Thoracic aorta (tissue), 2 donors: ENCODE results near the gene NAALADL1. TPM values are rescaled to one million over a fixed set of nuclear protein-coding genes. Genes with fewer than 3 reads are reported as not detected.

Experiments
- ATAC-seq: fragments of 150-250 bp; one replicate; pipeline ENCODE4 v1.8.0; 2017; ENCODE audit warnings: low read depth; ENCODE audit not compliant: insufficient number of reproducible peaks, low FRiP score
- DNase-seq: peaks from one replicate; pipeline ENCODE4 v3.0.0-alpha.2; 2020; ENCODE audit warnings: low spot score
- H3K27ac ChIP-seq, 2 donors: fragments of 200-600 bp; sonication (generic); 1 replicate in 1 of 2; 2 replicates in 1 of 2; pipeline ENCODE4 v1.5.1; 2016; ENCODE audit warnings: mild to moderate bottlenecking in 2 of 2, moderate library complexity in 2 of 2
- H3K27me3 ChIP-seq: fragments of 200-600 bp; sonication (generic); replicated peaks from 2 replicates; pipeline ENCODE4 v1.6.0; 2016; ENCODE audit warnings: mild to moderate bottlenecking; ENCODE audit not compliant: insufficient read depth
- H3K36me3 ChIP-seq: fragments of 200-600 bp; sonication (generic); one replicate; pipeline ENCODE4 v1.5.1; 2016
- H3K4me1 ChIP-seq, 2 donors: fragments of 200-600 bp; sonication (generic); 1 replicate in 1 of 2; 2 replicates in 1 of 2; pipeline versions ENCODE4 v1.5.1 to v1.6.0; 2016; ENCODE audit warnings: low read depth in 2 of 2, mild to moderate bottlenecking in 1 of 2; ENCODE audit not compliant: control insufficient read depth in 1 of 2
- H3K4me3 ChIP-seq: fragments of 200-600 bp; sonication (generic); 2 replicates; pipeline ENCODE4 v1.5.1; 2016; ENCODE audit warnings: mild to moderate bottlenecking
- H3K9me3 ChIP-seq: fragments of 200-600 bp; sonication (generic); 2 replicates; pipeline ENCODE4 v1.5.1; 2016
- CTCF ChIP-seq: fragments of 200-600 bp; sonication (generic); IDR thresholded peaks from one replicate; pipeline ENCODE4 v1.5.1; 2019; ENCODE audit warnings: antibody characterized with exemption
- total RNA-seq, 2 donors: library from RNA; depleted of rRNA; stranded (reverse); fragments of >200 nt; gene quantifications; one replicate each; pipeline versions ENCODE4 v1.1.0 to v1.2.3, GENCODE V29; 2016

NAALADL1 gene
- total RNA-seq, 2 donors from 2014 or later, result 25.8 to 47.1 TPM

GRCh38 chr11:65059523-65059922 lies 1.2 kb upstream of the NAALADL1 start:
- Histone ChIP-seq H3K27ac (no peak overlapping the region), H3K4me3 (no peak overlapping the region), H3K4me1 (no peaks in the 10 kb centered on the region), H3K36me3 (no peaks in the 10 kb centered on the region), H3K27me3 (no peaks in the 10 kb centered on the region), H3K9me3 (no peaks in the 10 kb centered on the region)
- no peak for ATAC-seq
- no peak for TF ChIP-seq CTCF
- DNase-seq, result no peak

GRCh38 chr11:65058012-65058411 lies 341 bp downstream of the NAALADL1 start:
- DNase-seq, result no peak
- H3K27ac ChIP-seq, result no peak overlapping the region
- ATAC-seq, result no peak

GRCh38 chr11:65057526-65057925 lies 827 bp downstream of the NAALADL1 start:
- no peak overlapping the region for H3K4me3 ChIP-seq
- H3K27ac ChIP-seq, result no peak overlapping the region
- DNase-seq (no peak), ATAC-seq (no peak)
- no peak for TF ChIP-seq CTCF
- H3K4me1 ChIP-seq, result no peaks in the 10 kb centered on the region
- no peaks in the 10 kb centered on the region for H3K27me3 ChIP-seq
- no peaks in the 10 kb centered on the region for H3K9me3 ChIP-seq
- no peaks in the 10 kb centered on the region for H3K36me3 ChIP-seq

More at GRCh38 chr11:65058012-65058411, 341 bp downstream of the NAALADL1 start:
- Histone ChIP-seq H3K36me3 (no peaks in the 10 kb centered on the region), H3K4me1 (no peaks in the 10 kb centered on the region), H3K4me3 (no peak overlapping the region), H3K27me3 (no peaks in the 10 kb centered on the region), H3K9me3 (no peaks in the 10 kb centered on the region)
- TF ChIP-seq CTCF, result no peak

- ATAC-seq (no peak), DNase-seq (no peak)
- Histone ChIP-seq H3K4me1 (no peaks in the 10 kb centered on the region), H3K27me3 (no peaks in the 10 kb centered on the region), H3K9me3 (no peaks in the 10 kb centered on the region), H3K27ac (no peak overlapping the region), H3K4me3 (no peak overlapping the region), H3K36me3 (no peaks in the 10 kb centered on the region)
- no peak for TF ChIP-seq CTCF
Observed at GRCh38 chr11:65056999-65057398, 1.4 kb downstream of the NAALADL1 start.

GRCh38 chr11:65055538-65055937 lies 2.8 kb downstream of the NAALADL1 start:
- H3K27ac ChIP-seq, result no peak overlapping the region
- ATAC-seq (no peak), DNase-seq (no peak)
- H3K9me3 ChIP-seq, result no peaks in the 10 kb centered on the region
- no peaks in the 10 kb centered on the region for H3K36me3 ChIP-seq
- no peak overlapping the region for H3K4me3 ChIP-seq
- no peaks in the 10 kb centered on the region for H3K27me3 ChIP-seq
- no peaks in the 10 kb centered on the region for H3K4me1 ChIP-seq
- TF ChIP-seq CTCF, result no peak
